NCI-H226 (cell line): Measurements from ENCODE around the gene CDH23.

Experiments
- DNase-seq: peaks from one replicate; pipeline ENCODE4 v3.0.0-alpha.2; 2015

Gene CDH23

GRCh38 chr10:71790749-71791440 is 394.2 kb downstream of the CDH23 start:
- DNase-seq = no peak

GRCh38 chr10:71795248-71795647 is 398.5 kb downstream of the CDH23 start:
- no peak for DNase-seq

- no peak for DNase-seq
These were observed 400.2 kb downstream of the CDH23 start for GRCh38 chr10:71796749-71797405.

GRCh38 chr10:71797533-71798307 is 401.0 kb downstream of the CDH23 start:
- no peak for DNase-seq

GRCh38 chr10:71798308-71798624 is 401.5 kb downstream of the CDH23 start:
- DNase-seq = no peak

- DNase-seq = no peak
These were observed 402.4 kb downstream of the CDH23 start for GRCh38 chr10:71799112-71799511.

GRCh38 chr10:71799608-71800453 is 403.1 kb downstream of the CDH23 start:
- DNase-seq = no peak

- DNase-seq = no peak
These were observed 404.6 kb downstream of the CDH23 start for GRCh38 chr10:71801361-71801760.

- no peak for DNase-seq
These were observed 405.5 kb downstream of the CDH23 start for GRCh38 chr10:71802235-71802634.

GRCh38 chr10:71802715-71803488 is 406.2 kb downstream of the CDH23 start:
- DNase-seq = no peak

GRCh38 chr10:71804077-71804476 is 407.4 kb downstream of the CDH23 start:
- DNase-seq = no peak

- DNase-seq = no peak
These were observed 409.3 kb downstream of the CDH23 start for GRCh38 chr10:71805776-71806703.

GRCh38 chr10:71806704-71807556 is 410.2 kb downstream of the CDH23 start:
- DNase-seq = no peak

GRCh38 chr10:71807557-71808510 is 411.1 kb downstream of the CDH23 start:
- no peak for DNase-seq

- no peak for DNase-seq
These were observed 412.9 kb downstream of the CDH23 start for GRCh38 chr10:71809628-71810027.

GRCh38 chr10:71810048-71810750 is 413.5 kb downstream of the CDH23 start:
- no peak for DNase-seq

- DNase-seq = no peak
These were observed 414.6 kb downstream of the CDH23 start for GRCh38 chr10:71811351-71811750.
